Muscle of arm (tissue), 12 donors: ENCODE measurements around the gene GJC1. TPM values are rescaled to one million over a fixed set of nuclear protein-coding genes. Genes with fewer than 3 reads are reported as not detected.
"Not testable (repeated sequence)": the region's sequence is repeated elsewhere in the genome, so short reads cannot be mapped to it uniquely, and the experiment has no call there.

Experiments used
- DNase-seq: peaks from one replicate; pipeline ENCODE4 v3.0.0-alpha.2; 2013
- polyA plus RNA-seq, 12 donors: library from polyadenylated mRNA; unstranded; fragments of 120-200 nt; gene quantifications; one replicate each; pipeline ENCODE4 v1.2.1, GENCODE V29; 2013; ENCODE audit not compliant: insufficient read length in 12 of 12

GJC1 gene
- polyA plus RNA-seq, 12 donors, result 16.3 to 32.0 (median 21.9) TPM; not detected in 1

DNA sequence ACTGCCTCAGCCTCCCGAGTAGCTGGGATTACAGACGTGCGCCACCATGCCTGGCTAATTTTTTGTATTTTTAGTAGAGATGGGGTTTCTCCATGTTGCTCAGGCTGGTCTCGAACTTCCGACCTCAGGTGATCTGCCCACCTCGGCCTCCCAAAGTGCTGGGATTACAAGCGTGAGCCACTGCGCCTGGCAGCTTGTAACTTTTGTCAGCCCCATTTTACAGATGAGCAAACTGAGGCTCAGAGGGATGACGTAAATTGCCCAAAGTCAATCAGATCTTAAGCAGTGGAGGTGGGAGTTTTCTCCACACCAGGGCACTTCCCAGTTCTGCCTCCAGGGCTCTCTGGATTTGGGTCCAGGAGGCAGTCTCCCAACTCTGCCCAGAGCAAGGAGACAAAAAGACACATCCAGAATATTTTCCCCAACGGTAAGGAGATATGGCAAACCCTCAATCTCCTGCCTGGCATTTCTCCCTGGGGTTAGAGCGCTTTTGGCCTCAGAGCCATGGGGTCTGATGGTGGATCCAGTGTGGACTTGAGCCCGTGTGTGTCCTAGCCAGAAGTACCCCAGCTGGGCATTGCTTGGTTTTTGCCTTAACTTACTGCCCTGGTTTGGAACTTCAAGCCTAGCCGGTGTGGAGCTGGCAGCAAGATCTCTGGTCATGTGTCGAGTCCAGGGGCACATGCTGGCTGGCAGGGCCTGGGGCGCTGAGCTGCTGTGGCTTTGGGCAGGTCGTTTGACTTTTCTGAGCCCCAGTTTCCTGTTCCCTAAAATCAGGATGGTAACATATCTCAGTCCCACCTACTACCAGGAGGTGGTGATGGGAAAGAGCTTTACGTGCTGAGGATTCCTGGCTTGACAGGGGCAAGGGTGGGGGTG lies 67.9 kb downstream of the GJC1 start:
- DNase-seq, result no peak

DNA sequence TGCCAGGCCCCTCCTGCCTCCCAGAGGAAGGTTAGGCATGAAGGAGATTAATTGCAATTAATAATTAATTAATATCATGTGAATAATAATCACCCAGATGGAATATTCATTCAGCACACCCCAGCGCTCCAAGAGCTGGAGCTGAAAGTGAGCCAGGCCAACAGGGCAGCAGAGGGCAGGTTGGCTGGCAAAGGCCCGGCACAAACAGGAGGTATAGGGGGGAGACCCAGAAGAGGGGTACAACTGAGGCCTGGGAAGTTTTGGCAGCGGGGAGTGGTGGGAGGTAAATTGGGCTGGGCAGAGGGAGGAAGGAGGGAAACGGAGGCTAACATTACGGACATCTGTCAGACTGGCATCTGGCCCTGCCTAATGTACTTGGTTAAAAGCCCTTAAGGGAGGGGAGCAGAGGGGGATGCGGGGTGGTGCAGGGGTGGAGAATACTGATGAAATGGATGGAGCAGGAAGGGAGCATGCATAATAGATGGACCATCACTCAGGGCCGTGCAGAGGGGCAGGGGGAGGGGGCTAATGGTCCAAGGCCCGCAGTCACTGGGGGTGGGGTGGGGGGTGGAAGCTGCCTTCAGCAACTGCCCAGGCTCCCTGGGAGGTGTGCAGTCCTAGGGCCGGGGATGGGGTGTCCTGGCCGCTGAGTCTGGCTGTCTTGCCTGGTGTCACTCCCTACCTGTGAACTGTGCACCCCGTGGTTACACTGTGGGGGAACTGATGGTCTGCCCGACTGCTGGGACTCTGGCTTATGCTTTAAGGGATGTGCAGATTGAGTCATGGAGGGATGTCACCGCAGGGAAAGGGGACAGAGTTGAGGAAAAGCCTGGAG lies 69.4 kb downstream of the GJC1 start:
- no peak for DNase-seq

DNA sequence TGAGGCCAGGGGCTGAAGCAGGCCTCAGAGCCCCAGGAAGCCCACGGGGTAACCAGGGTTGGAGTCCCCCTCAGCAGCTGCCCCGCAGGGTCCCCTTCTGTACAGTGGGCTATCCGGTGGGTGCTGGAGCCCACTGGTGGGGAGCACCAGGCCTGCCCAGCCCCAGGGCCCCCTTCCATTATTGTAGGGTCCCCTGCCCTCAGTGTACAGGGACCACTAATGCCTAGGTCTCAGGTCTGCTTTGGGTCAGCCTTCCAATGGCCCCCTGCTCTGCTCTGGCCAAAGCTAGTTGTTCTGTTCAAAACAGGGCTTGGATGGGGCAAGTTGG lies 70.2 kb downstream of the GJC1 start:
- DNase-seq, result no peak

DNA sequence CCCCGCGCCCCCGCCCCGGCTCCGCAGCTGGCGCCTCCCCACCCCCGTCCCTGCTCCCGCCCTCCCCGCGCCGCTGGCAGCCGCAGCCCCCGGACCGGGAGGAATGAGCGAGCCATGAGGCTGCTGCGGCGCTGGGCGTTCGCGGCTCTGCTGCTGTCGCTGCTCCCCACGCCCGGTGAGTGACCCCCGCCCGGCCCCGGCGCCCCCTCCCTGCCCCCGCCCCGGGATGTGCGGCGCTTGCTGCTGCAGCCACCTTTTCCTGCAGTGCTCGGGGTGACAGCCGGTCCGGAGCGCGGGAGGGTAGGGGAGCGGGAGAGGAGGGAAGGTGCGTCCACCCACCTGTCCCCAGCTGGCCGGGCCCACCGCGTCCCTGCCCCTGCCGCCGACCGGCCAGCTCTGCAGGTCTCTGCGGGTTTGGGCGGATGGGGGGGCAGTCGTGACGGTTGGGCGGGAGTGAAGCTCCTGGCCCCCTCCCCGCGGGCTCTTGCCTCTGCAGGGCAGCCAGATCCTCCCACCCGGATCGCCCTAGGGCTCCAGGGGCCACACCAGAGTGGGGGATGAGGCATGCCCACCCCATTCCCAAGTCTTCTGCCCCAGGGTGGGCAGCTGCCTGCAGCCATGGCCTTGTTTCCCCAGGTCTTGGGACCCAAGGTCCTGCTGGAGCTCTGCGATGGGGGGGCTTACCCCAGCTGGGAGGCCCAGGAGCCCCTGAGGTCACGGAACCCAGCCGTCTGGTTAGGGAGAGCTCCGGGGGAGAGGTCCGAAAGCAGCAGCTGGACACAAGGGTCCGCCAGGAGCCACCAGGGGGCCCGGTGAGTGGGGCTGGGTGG lies 70.8 kb downstream of the GJC1 start:
- no peak for DNase-seq

DNA sequence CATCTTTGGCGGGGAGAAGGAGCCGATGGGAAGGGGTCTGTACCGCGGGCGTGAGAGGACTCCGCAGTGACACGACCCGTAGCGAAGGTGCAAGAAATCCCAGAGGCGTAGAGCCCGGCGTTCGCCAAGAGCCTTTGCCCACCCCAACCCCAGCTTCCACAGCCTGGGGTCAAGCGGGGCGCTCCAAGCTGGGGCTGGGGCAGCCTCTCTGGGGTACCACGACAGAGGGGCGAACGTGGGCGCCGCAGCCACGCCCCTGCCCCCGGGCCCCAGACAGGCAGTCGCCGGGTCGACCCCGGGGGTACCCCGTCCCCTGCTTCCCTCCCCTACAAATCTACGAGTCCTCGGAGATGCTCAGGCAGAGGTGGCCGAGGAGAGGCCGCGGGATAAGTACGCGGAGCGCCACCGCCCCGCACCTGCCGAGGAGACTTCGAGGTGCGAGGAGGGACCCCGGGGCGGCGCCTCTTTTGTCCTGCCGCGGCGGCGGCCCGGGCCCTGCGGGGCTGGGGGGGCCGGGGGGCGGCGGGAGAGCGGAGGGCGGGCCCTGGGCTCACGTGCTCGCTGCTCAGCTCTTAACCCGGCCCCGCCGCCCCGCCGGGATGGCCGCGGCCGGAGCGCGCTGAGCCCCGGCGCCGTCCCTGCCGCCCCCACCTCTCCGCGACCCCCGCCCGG lies 71.5 kb downstream of the GJC1 start, which contains the start of gene ADAM11:
ADAM11 (plus strand) TSS at position 575 of the 672 bp plus-strand sequence. CDS start 212 bp downstream, outside the sequence.
- DNase-seq, result no peak

DNA sequence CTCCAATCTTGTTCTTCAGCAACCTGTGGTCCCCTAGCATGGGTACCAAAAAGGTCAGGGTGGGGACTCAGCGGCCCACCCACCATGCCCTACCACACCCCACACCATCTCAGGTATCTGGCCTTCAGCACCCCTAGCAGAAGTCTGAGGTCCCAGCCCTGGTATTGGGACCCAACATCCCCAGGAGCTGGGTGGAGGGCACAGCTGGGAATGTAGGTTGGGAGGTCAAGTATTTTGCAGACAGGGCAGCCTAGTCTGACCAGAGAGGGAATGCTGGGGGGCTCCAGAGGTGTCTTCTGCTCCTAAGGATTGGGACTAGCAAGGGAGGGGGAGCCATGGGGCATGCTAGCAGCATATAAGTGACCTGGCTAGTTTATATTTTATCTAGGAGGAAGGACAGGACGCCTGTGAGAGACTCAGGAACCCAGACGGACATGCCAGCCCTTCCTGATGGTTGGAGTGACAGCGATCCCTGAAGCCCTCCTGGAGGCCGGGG lies 72.1 kb downstream of the GJC1 start:
- DNase-seq, result no peak

DNA sequence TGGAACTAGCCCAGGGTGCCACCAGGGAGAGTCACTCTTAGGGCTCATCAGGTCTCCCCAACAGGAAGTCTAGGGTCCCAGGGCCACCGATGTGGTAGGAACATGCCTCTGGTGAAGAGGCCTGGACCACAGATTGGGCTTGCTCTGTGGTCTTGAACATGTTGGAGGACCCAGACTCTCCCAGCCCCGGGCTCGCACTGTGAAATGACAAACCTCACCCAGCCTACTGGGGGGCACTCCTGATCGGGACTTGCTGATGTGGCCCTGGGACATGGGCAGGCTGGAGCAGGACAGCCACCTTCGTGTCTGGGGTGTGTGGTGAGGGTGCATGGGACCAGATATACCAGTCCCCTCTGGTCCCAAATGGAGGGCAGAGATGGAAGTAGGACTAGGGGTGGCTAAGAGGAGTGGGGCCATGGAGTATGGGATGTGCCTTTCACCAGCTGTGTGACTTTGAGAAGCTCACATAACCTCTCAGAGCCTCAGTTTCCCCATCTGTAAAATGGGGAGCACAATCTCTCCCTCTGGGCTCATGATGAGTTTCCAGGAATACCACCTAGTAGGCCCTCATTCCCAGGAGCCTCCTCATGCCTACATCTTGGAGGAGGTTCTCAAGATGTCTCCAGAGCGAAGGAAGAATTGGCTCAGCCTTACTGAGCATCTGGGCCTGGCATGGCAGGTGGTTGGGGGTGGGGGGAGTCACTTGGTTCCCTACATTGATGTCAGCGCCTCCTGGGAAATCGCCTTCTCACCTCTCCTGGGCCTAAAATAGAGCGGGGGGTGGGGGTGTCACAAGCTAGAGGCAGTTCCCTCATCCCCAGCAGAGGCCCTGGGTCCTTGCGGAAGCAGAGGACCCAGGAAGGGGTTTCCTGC lies 72.8 kb downstream of the GJC1 start:
- no peak for DNase-seq

DNA sequence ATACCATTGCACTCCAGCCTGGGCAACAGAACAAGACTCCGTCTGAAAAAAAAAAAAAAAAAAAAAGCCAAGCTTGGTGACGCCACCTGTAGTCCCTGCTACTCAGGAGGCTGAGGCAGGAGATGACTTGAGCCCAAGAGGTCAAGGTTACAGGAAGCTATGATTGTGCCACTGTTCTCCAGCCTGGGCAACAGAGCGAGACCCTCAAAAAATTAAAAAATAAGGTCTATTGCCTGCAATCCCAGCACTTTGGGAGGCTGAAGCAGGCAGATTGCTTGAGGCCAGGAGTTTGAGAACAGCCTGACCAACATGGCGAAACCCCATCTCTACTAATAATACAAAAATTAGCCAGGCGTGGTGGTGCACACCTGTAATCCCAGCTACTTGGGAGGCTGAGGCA lies 74.9 kb downstream of the GJC1 start:
- not testable (repeated sequence) for DNase-seq

DNA sequence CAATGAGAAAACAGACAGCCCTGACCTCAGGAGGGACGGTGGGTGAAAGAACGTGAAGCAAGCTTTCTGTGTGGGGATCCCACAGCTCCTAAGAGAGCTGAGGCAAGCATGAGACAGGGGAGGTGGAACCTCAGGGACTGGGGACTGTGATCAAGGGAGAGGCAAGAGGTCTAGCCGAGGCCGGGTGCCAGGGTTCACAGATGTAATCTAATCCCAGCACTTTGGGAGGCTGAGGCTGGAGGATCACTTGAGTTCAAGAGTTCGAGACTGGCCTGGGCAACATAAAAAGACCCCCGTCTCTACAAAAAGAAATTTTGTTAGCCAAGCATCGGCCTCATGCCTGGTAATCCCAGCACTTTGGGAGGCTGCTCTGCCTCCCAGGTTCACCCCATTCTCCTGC lies 75.8 kb downstream of the GJC1 start:
- no peak for DNase-seq

DNA sequence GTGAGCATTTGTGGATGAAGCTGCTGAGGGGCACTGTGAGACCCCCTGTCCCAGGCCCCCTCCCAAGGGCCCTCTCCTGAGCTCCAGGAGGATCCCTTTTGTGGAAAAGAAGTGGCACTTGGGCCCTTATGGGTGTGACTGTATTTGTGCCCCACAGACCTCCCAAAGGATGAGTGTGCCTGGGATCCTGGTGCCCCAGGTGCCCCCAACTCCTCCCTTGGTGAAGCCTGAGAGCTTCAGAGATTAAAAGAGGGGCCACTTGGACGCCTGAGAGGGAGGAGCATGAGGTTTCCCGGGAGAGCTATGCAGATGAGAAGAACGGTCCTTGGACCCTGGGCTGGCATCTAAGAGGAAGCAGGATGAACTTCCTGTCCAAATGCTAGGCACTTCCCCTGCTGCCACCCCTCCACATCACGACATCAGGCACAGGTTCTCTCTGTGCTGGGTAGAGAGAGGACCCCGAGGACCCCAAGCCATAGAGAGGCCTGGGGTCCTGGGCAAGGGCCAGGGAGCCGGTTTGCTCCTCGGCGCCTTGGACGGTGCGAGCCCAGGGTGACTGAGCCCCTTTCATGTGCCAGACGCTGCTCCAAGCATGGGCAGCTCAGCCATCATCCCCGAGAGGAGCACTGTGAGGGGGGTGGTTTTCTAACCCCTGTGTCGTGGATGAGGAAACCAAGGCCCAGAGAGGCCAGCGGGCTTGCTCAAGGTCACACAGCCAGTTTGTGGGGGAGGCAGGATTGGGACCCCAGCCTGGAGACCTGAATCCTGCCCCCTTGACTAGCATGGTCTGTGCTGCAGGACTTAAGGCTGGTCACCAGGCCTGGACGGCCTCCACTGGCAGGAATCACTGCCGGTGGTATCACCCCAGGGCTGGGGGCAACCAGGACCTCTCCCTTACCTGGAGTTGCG lies 76.9 kb downstream of the GJC1 start:
- DNase-seq, result no peak

DNA sequence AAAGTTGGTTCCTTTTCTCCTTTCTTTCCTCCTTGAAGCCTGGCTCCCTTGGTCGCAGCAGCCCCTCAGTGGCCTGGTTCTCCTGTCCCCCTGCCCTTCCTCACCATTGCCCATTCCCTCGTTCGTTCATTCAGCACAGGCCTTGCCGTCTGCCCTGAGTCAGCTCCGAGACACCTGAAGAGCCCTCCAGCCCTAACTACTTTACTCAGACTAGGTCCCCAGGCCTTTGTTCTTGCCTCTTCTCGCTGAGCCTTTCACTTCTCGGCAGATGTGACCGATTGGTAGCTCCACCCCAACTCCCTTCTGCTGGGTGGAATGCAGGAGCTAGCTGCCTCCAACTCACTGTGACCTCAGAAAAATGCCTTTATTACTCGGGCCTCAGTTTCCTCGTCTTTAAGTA lies 78.3 kb downstream of the GJC1 start:
- no peak for DNase-seq

DNA sequence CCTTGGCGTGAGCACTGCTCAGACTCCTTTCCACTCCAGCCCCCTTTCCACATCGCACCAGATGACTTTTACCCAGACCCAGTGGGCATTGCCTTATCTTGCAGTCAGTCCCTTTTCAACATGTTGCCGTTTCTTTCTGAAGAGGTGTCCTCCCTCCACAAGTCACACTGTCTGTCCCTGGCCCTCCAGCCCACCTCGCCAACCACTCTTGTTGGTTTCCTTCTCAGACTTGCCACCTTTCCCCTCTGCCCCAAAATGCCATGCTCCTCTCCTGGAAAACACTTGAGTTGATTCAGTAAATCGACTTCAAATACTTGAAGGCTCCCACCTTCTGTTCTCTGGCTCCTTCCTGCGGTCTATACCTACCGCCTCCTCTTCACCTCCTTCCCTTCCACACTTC lies 78.8 kb downstream of the GJC1 start:
- no peak for DNase-seq

DNA sequence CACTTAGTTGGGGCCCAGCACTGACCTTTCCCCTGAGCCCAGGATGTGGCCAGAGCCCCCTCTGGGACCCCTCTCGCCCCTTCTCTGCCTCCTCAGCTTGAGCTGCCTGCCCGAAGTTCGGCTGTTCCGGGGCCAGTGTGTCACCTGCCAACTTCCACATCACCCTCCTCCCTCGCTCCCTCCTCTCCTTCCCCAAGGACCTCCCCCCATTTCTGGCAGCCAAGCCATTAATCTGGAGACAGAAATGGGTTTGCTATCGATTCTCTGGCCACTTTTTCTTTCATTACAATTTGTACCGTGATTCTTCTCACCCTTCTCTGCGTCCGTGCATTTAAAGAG lies 80.1 kb downstream of the GJC1 start:
- DNase-seq, result no peak

DNA sequence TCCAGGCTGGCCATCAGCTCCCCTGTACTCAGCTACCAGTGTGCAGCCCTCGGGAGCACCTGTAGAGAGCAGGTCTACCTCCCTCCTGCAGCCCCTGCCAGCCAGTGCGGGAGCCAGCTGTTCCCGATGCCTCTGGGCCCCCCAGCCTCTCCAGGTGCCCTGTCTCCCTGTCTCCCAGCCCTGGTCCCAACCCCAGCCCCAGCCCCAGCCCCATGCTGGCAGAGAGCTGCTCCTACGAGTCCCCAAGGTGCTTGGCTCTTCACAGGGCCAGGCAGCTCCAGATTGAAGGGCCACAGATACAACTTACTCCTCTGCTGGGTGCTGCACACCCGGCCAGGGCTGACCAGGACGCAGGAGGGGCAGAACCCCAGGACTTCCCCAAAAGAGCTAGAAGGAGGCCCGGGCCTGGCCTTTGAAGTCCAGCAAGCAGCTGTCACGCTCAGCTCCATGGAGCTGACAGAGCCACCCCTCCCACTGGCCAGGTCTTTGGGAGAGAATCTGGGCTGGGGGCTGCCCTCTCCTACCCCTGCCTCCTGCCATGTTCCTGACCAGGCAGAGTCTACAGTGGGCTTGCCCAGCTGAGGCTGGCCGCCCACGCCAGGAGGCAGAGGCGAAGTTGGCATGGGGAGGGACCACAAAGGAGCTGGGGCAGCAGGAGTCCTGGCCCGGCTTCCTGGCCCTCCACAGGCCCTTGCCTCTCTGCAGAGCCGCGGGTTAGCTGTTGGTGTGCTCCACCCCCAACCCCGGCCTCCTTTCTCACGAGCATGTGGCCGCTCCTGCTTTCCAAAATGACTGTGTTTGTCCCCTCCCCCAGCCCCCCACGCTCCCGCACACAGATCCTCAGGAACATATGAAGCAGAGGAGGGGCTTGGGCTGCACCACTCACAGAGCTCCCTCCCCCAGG lies 80.8 kb downstream of the GJC1 start:
- DNase-seq, result peak; percentile 76
